SH-SY5Y (cell line): Measurements from ENCODE around the gene FCER2.

ENCODE experiments used
- GATA2 ChIP-seq: IDR thresholded peaks from 2 replicates; pipeline ENCODE4 v1.6.1; 2011; ENCODE audit warnings: mild to moderate bottlenecking, low read depth, low read length
- GATA3 ChIP-seq: IDR thresholded peaks from 2 replicates; pipeline ENCODE4 v1.6.1; 2011; ENCODE audit warnings: low read depth, mild to moderate bottlenecking, low read length, moderate library complexity

DNA sequence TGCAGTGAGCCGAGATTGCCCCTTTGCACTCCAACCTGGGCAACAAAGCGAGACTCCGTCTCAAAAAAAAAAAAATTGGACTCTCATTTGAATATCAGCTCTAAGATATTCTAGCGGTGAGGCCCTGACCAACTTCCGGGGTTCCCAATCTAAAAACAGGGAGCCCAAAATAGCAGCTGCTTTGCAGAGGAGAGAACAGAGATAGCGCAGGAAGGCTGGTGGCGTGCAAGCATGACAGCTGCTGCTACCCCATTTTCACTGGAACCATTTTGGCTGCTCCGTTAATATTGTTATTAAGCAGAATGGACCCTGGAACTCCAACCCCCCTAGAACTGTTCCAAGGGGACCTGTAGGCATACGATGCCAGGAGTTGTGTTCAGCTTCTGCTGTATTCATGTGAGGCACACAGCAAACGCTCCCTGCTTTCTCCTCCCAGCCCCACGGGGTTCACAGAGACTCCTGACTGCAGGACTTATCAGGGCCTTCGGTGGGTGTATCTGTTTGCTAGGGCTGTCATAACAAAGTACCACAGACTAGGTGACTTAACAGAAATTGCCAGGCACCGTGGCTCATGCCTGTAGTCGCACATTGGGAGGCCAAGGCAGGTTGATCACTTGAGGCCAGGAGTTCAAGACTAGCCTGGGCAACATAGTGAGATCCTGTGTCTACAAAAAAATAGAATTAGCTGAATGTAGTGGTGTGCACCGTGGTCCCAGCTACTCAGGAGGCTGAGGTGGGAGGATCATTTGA, 53.5 kb downstream of the FCER2 start:
- no peak for TF ChIP-seq GATA2
- no peak for TF ChIP-seq GATA3
